T-helper 1 cell treated with Interleukin-12 subunit alpha and Interleukin-12 subunit beta and Interleukin-4 antibody, amounts not matched to agents 30 μg/mL and 1 μg/mL, for 36 hours (primary cell): ENCODE data around the gene ASB14.

ENCODE experiments used
- H3K27ac Mint-ChIP-seq: one replicate; pipeline ENCODE4 v1.8.0; 2021; ENCODE audit warnings: mild to moderate bottlenecking, mixed read lengths
- H3K27me3 Mint-ChIP-seq: one replicate; pipeline ENCODE4 v1.8.0; 2021; ENCODE audit warnings: low read depth, mixed read lengths
- H3K36me3 Mint-ChIP-seq: one replicate; pipeline ENCODE4 v1.8.0; 2021; ENCODE audit warnings: low read depth, mixed read lengths
- H3K4me1 Mint-ChIP-seq: one replicate; pipeline ENCODE4 v1.8.0; 2021; ENCODE audit warnings: low read depth, mixed read lengths
- H3K4me3 Mint-ChIP-seq: one replicate; pipeline ENCODE4 v1.8.0; 2021; ENCODE audit warnings: mild to moderate bottlenecking, moderate library complexity, mixed read lengths
- H3K9me3 Mint-ChIP-seq: one replicate; pipeline ENCODE4 v1.8.0; 2021; ENCODE audit warnings: mixed read lengths

ASB14 gene

GRCh38 chr3:57281715-57282114 is 10.8 kb downstream of the ASB14 start:
- Mint-ChIP-seq H3K36me3 (peaks cover under 1% of the 10 kb centered on the region), H3K4me3 (no peak overlapping the region), H3K9me3 (no peaks in the 10 kb centered on the region), H3K27me3 (no peaks in the 10 kb centered on the region), H3K27ac (no peak overlapping the region), H3K4me1 (peaks cover 8% of the 10 kb centered on the region)

GRCh38 chr3:57279685-57280084 is 12.8 kb downstream of the ASB14 start:
- Mint-ChIP-seq H3K36me3 (peaks cover 5% of the 10 kb centered on the region), H3K27ac (no peak overlapping the region)

GRCh38 chr3:57278237-57278636 is 14.2 kb downstream of the ASB14 start:
- no peak overlapping the region for H3K4me3 Mint-ChIP-seq
- no peak overlapping the region for H3K27ac Mint-ChIP-seq
- no peaks in the 10 kb centered on the region for H3K27me3 Mint-ChIP-seq
- peaks cover 8% of the 10 kb centered on the region for H3K4me1 Mint-ChIP-seq
- peaks cover 8% of the 10 kb centered on the region for H3K36me3 Mint-ChIP-seq
- H3K9me3 Mint-ChIP-seq, result no peaks in the 10 kb centered on the region

More at GRCh38 chr3:57279685-57280084, 12.8 kb downstream of the ASB14 start:
- Mint-ChIP-seq H3K27me3 (no peaks in the 10 kb centered on the region), H3K4me3 (no peak overlapping the region), H3K9me3 (no peaks in the 10 kb centered on the region), H3K4me1 (peaks cover 8% of the 10 kb centered on the region)

GRCh38 chr3:57275393-57275792 is 17.1 kb downstream of the ASB14 start:
- Mint-ChIP-seq H3K4me3 (no peak overlapping the region), H3K4me1 (no peaks in the 10 kb centered on the region), H3K27ac (no peak overlapping the region), H3K27me3 (no peaks in the 10 kb centered on the region), H3K9me3 (no peaks in the 10 kb centered on the region), H3K36me3 (peaks cover 18% of the 10 kb centered on the region)

- Mint-ChIP-seq H3K4me1 (no peaks in the 10 kb centered on the region), H3K9me3 (no peaks in the 10 kb centered on the region)
Observed at GRCh38 chr3:57274845-57275244, 17.6 kb downstream of the ASB14 start.

GRCh38 chr3:57268416-57268815 is 24.1 kb downstream of the ASB14 start:
- Mint-ChIP-seq H3K36me3 (peaks cover 59% of the 10 kb centered on the region), H3K27me3 (no peaks in the 10 kb centered on the region), H3K4me1 (no peaks in the 10 kb centered on the region), H3K9me3 (peaks cover 11% of the 10 kb centered on the region), H3K4me3 (no peak overlapping the region), H3K27ac (no peak overlapping the region)

More at GRCh38 chr3:57274845-57275244, 17.6 kb downstream of the ASB14 start:
- Mint-ChIP-seq H3K27ac (no peak overlapping the region), H3K27me3 (no peaks in the 10 kb centered on the region), H3K36me3 (peaks cover 21% of the 10 kb centered on the region), H3K4me3 (no peak overlapping the region)

- Mint-ChIP-seq H3K4me1 (no peaks in the 10 kb centered on the region), H3K9me3 (peaks cover 19% of the 10 kb centered on the region), H3K27me3 (no peaks in the 10 kb centered on the region), H3K27ac (no peak overlapping the region), H3K36me3 (peaks cover 72% of the 10 kb centered on the region), H3K4me3 (no peak overlapping the region)
Observed at GRCh38 chr3:57261929-57262328, 30.6 kb downstream of the ASB14 start.

- H3K36me3 Mint-ChIP-seq, result peaks cover 64% of the 10 kb centered on the region
- no peaks in the 10 kb centered on the region for H3K27me3 Mint-ChIP-seq
- no peak overlapping the region for H3K4me3 Mint-ChIP-seq
- H3K9me3 Mint-ChIP-seq, result peaks cover 18% of the 10 kb centered on the region
- H3K4me1 Mint-ChIP-seq, result no peaks in the 10 kb centered on the region
- no peak overlapping the region for H3K27ac Mint-ChIP-seq
Observed at GRCh38 chr3:57261119-57261518, 31.4 kb downstream of the ASB14 start.

- Mint-ChIP-seq H3K36me3 (peaks cover 45% of the 10 kb centered on the region), H3K4me3 (no peak overlapping the region), H3K4me1 (no peaks in the 10 kb centered on the region), H3K27ac (no peak overlapping the region), H3K9me3 (peaks cover 3% of the 10 kb centered on the region), H3K27me3 (no peaks in the 10 kb centered on the region)
Observed at GRCh38 chr3:57257678-57258077, 34.8 kb downstream of the ASB14 start.

GRCh38 chr3:57256844-57257243 is 35.6 kb downstream of the ASB14 start:
- H3K4me1 Mint-ChIP-seq, result no peaks in the 10 kb centered on the region
- H3K27me3 Mint-ChIP-seq, result no peaks in the 10 kb centered on the region
- no peak overlapping the region for H3K4me3 Mint-ChIP-seq
- H3K36me3 Mint-ChIP-seq, result peaks cover 44% of the 10 kb centered on the region
- no peak overlapping the region for H3K27ac Mint-ChIP-seq
- no peaks in the 10 kb centered on the region for H3K9me3 Mint-ChIP-seq

- Mint-ChIP-seq H3K27ac (no peak overlapping the region), H3K4me1 (no peaks in the 10 kb centered on the region), H3K27me3 (no peaks in the 10 kb centered on the region), H3K4me3 (no peak overlapping the region), H3K36me3 (peaks cover 31% of the 10 kb centered on the region), H3K9me3 (no peaks in the 10 kb centered on the region)
Observed at GRCh38 chr3:57252404-57252803, 40.1 kb downstream of the ASB14 start.

- H3K4me3 Mint-ChIP-seq, result no peak overlapping the region
- no peak overlapping the region for H3K27ac Mint-ChIP-seq
- H3K4me1 Mint-ChIP-seq, result no peaks in the 10 kb centered on the region
- no peaks in the 10 kb centered on the region for H3K9me3 Mint-ChIP-seq
- H3K27me3 Mint-ChIP-seq, result no peaks in the 10 kb centered on the region
- peaks cover 40% of the 10 kb centered on the region for H3K36me3 Mint-ChIP-seq
Observed at GRCh38 chr3:57244946-57245345, 47.5 kb downstream of the ASB14 start.

GRCh38 chr3:57234613-57235575 is 57.6 kb downstream of the ASB14 start:
- Mint-ChIP-seq H3K9me3 (peaks cover 7% of the 10 kb centered on the region), H3K36me3 (peaks cover 15% of the 10 kb centered on the region), H3K27ac (no peak overlapping the region), H3K4me3 (no peak overlapping the region), H3K27me3 (no peaks in the 10 kb centered on the region), H3K4me1 (peaks cover 12% of the 10 kb centered on the region)

- no peaks in the 10 kb centered on the region for H3K27me3 Mint-ChIP-seq
- peaks cover 2% of the 10 kb centered on the region for H3K9me3 Mint-ChIP-seq
- no peak overlapping the region for H3K4me3 Mint-ChIP-seq
- peaks cover 9% of the 10 kb centered on the region for H3K36me3 Mint-ChIP-seq
- H3K27ac Mint-ChIP-seq, result no peak overlapping the region
- peaks cover 18% of the 10 kb centered on the region for H3K4me1 Mint-ChIP-seq
Observed at GRCh38 chr3:57233799-57234198, 58.7 kb downstream of the ASB14 start.

GRCh38 chr3:57230006-57230405 is 62.5 kb downstream of the ASB14 start:
- H3K36me3 Mint-ChIP-seq, result peaks cover 2% of the 10 kb centered on the region
- H3K4me3 Mint-ChIP-seq, result no peak overlapping the region
- H3K9me3 Mint-ChIP-seq, result no peaks in the 10 kb centered on the region
- H3K27me3 Mint-ChIP-seq, result no peaks in the 10 kb centered on the region
- no peak overlapping the region for H3K27ac Mint-ChIP-seq
- H3K4me1 Mint-ChIP-seq, result peaks cover 25% of the 10 kb centered on the region
